Hepatocyte (in vitro differentiated cells): Measurements from ENCODE around the gene RPH3AL. TPM values are rescaled to one million over a fixed set of nuclear protein-coding genes. Genes with fewer than 3 reads are reported as not detected.

ENCODE experiments used
- DNase-seq: peaks from one replicate; pipeline ENCODE4 v3.0.0-alpha.2; 2016; ENCODE audit warnings: low spot score
- H2AFZ ChIP-seq: fragments of 200-600 bp; sonication (generic); 2 replicates; pipeline ENCODE4 v1.6.0; 2016; ENCODE audit warnings: antibody characterized with exemption, mild to moderate bottlenecking
- H3K27ac ChIP-seq: fragments of 200-600 bp; sonication (generic); 2 replicates; pipeline ENCODE4 v1.5.1; 2016; ENCODE audit warnings: mild to moderate bottlenecking
- H3K27me3 ChIP-seq: fragments of 200-600 bp; sonication (generic); 2 replicates; pipeline ENCODE4 v1.6.1; 2016
- H3K36me3 ChIP-seq: fragments of 200-600 bp; sonication (generic); replicated peaks from 2 replicates; pipeline ENCODE4 v1.5.1; 2016; ENCODE audit warnings: low read depth; ENCODE audit not compliant: insufficient read depth
- H3K4me1 ChIP-seq: fragments of 200-600 bp; sonication (generic); 2 replicates; pipeline ENCODE4 v1.5.1; 2016; ENCODE audit warnings: mild to moderate bottlenecking, moderate library complexity; ENCODE audit not compliant: insufficient read depth
- H3K4me2 ChIP-seq: fragments of 200-600 bp; sonication (generic); 2 replicates; pipeline ENCODE4 v1.6.0; 2016
- H3K4me3 ChIP-seq: fragments of 200-600 bp; sonication (generic); 2 replicates; pipeline ENCODE4 v1.5.1; 2016; ENCODE audit warnings: mild to moderate bottlenecking
- H3K79me2 ChIP-seq: fragments of 200-600 bp; sonication (generic); 2 replicates; pipeline ENCODE4 v1.6.0; 2017; ENCODE audit warnings: mild to moderate bottlenecking
- H3K9me2 ChIP-seq: fragments of 200-600 bp; sonication (generic); replicated peaks from 2 replicates; pipeline ENCODE4 v1.6.0; 2017; ENCODE audit warnings: mild to moderate bottlenecking; ENCODE audit not compliant: insufficient read depth
- H3K9me3 ChIP-seq: fragments of 200-600 bp; sonication (generic); 2 replicates; pipeline ENCODE4 v1.5.1; 2016; ENCODE audit warnings: low read depth, mild to moderate bottlenecking
- H4K20me1 ChIP-seq: fragments of 200-600 bp; sonication (generic); 2 replicates; pipeline ENCODE4 v1.6.0; 2016; ENCODE audit warnings: mild to moderate bottlenecking; ENCODE audit not compliant: insufficient read depth, poor library complexity, severe bottlenecking
- EZH2 ChIP-seq: fragments of 200-600 bp; sonication (generic); IDR thresholded peaks from 2 replicates; pipeline ENCODE4 v1.6.1; 2016; ENCODE audit warnings: antibody characterized with exemption, mild to moderate bottlenecking, borderline replicate concordance
- EZH2phosphoT487 ChIP-seq: fragments of 200-600 bp; sonication (generic); IDR thresholded peaks from one replicate; pipeline ENCODE4 v1.6.1; 2018; ENCODE audit warnings: antibody characterized with exemption, mild to moderate bottlenecking, low read depth, moderate library complexity; ENCODE audit not compliant: unreplicated experiment, severe bottlenecking
- WGBS: methylation state at CpG from one replicate; pipeline ENCODE4 v1.1.6; 2016; ENCODE audit warnings: low lambda C conversion rate; ENCODE audit errors: missing lambda C conversion rate; 5-methylcytosine and 5-hydroxymethylcytosine counted together
- polyA plus RNA-seq: library from polyadenylated mRNA; unstranded; fragments of >200 nt; fragmentation: Nextera tagmentation; extraction: Ambion mirVana; gene quantifications from 2 replicates; pipeline ENCODE4 v1.2.1, GENCODE V29; 2016
- total RNA-seq: library from RNA; depleted of rRNA; stranded (reverse); fragments of >200 nt; gene quantifications from 2 replicates; pipeline ENCODE4 v1.2.3, GENCODE V29; 2014
- TF ChIP-seq, protein P1 (sequence below): fragments of 200-600 bp; sonication (generic); IDR thresholded peaks from 2 replicates; pipeline ENCODE4 v1.5.1; 2016; ENCODE audit warnings: antibody characterized with exemption, mild to moderate bottlenecking; ENCODE audit not compliant: poor library complexity

The RPH3AL gene
- total and polyA plus RNA-seq, 2 experiments from 2014 or later, result 7.0 to 7.6 TPM

DNA sequence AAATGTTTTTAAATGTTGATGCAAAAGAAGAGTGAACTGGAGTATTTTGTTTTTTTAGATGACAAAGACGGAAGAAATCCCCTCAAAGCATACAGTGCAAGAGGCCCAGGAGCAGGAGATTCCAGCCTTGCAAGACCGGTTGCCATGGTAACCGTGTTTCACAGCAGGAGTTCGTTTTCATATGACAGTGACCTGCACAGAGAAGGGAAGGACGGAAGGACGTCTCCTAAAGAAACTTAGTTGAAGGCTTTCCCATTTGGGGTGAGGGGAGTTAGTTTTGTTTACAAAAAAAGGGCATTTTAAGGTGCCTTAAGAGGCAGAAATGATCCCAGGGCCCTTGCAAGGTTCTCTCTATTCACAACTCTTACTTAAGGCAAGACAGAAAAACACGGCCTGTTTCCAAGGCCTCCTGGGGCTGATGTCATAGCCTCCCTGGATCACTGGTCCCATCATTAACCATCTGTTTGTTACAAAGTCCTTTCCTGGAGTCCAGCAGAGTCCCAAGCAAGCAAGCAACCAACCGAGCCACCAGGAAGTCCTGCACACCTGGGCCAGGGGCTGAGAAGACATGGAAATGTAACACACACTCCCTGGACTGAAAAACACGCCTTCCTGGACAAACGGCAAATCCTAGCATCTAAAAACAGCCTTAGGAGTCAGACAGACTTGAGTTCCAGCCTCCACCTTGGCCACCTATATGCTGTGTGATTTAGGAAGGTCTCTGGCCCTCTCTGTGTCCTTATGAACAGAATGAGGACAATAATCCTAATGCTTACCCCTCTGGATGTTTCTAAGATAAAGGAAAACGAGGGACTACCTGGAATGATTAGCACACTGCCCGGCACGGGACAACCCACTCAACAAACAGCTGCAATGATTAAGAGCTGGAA, 30.3 kb upstream of the RPH3AL start:
- DNase-seq, result peak; percentile 92
- no peak for TF ChIP-seq EZH2
- no peak for TF ChIP-seq EZH2phosphoT487
- TF ChIP-seq, protein P1, sequence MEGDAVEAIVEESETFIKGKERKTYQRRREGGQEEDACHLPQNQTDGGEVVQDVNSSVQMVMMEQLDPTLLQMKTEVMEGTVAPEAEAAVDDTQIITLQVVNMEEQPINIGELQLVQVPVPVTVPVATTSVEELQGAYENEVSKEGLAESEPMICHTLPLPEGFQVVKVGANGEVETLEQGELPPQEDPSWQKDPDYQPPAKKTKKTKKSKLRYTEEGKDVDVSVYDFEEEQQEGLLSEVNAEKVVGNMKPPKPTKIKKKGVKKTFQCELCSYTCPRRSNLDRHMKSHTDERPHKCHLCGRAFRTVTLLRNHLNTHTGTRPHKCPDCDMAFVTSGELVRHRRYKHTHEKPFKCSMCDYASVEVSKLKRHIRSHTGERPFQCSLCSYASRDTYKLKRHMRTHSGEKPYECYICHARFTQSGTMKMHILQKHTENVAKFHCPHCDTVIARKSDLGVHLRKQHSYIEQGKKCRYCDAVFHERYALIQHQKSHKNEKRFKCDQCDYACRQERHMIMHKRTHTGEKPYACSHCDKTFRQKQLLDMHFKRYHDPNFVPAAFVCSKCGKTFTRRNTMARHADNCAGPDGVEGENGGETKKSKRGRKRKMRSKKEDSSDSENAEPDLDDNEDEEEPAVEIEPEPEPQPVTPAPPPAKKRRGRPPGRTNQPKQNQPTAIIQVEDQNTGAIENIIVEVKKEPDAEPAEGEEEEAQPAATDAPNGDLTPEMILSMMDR, result no peak
- Histone ChIP-seq H3K36me3 (no peaks in the 10 kb centered on the region), H3K4me3 (no peak overlapping the region), H3K9me2 (no peaks in the 10 kb centered on the region), H3K4me2 (peak overlapping the region; percentile 45), H3K27me3 (no peaks in the 10 kb centered on the region), H3K27ac (peak overlapping the region; percentile 70), H3K9me3 (no peaks in the 10 kb centered on the region), H3K79me2 (no peaks in the 10 kb centered on the region), H4K20me1 (no peaks in the 10 kb centered on the region), H2AFZ (no peak overlapping the region), H3K4me1 (peaks cover 30% of the 10 kb centered on the region)
- 50% methylated on average over 13 of the region's 13 CpGs for WGBS

DNA sequence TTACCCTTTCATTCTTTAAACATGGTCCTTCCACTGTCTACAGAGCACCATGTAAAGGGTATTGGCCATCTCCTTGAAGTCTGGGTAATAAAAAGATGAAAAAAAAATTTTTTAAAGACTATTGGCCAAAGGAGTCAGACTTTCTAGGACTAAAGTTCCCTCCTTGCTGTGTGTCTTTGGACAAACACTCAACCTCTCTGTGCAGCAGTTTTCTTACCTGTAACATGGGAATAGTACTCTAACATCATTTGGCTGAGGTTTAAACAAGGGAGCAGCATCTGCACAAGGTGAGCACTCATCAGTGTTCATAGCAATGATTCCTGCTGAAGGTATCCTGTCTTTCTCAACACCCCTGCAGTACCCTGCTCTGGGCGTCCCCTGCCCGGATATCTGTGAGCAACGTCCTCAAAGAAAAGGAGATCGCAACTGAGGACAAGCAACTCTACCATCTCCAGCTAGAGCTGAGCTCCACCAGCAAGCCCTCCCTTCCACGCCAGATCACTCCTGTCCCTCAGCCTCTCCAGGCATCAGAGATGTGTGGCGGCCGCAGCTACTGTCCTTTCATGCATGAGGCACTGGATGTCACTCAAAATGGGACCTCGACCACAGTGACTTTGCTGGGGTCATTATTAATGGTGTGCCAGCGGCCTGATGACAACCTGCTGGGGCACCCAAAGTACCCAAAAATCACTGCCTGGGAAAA, 29.5 kb upstream of the RPH3AL start:
- Histone ChIP-seq H3K27me3 (no peaks in the 10 kb centered on the region), H3K27ac (peak overlapping the region; percentile 70), H3K9me3 (no peaks in the 10 kb centered on the region), H3K4me3 (no peak overlapping the region), H4K20me1 (no peaks in the 10 kb centered on the region), H3K4me1 (peaks cover 38% of the 10 kb centered on the region), H3K4me2 (peak overlapping the region; percentile 45), H3K79me2 (no peaks in the 10 kb centered on the region), H3K9me2 (no peaks in the 10 kb centered on the region), H3K36me3 (no peaks in the 10 kb centered on the region), H2AFZ (no peak overlapping the region)
- no peak for TF ChIP-seq EZH2
- no peak for TF ChIP-seq EZH2phosphoT487
- TF ChIP-seq, protein P1, result no peak
- 74% methylated on average over 9 of the region's 9 CpGs for WGBS
- no peak for DNase-seq

DNA sequence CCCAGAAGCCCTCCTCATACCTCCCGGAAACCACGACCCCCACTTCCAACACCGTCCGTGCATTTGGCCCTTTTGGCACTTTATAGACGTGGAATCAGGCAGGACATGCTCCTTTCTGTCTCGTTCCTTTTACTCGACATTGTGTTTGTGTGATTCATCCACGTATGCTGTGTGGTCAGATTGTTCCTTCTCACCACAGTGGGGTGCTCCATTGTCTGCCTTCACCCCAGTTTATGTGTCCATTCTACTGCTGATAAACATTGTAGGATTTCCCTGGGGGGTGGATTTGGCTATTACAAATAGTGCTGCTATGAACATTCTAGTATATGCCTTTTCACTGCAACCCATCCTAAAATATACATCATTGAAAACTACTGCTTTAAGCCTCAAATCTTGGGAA, 28.9 kb upstream of the RPH3AL start:
- H3K36me3 ChIP-seq, result no peaks in the 10 kb centered on the region
- no peak for TF ChIP-seq EZH2phosphoT487
- no peak for TF ChIP-seq EZH2
- TF ChIP-seq, protein P1, result no peak
- no peak for DNase-seq
- H3K9me2 ChIP-seq, result no peaks in the 10 kb centered on the region
- H3K79me2 ChIP-seq, result no peaks in the 10 kb centered on the region
- H2AFZ ChIP-seq, result no peak overlapping the region
- H3K27ac ChIP-seq, result no peak overlapping the region
- H3K4me3 ChIP-seq, result no peak overlapping the region
- 76% methylated on average over 8 of the region's 8 CpGs for WGBS
- no peaks in the 10 kb centered on the region for H3K9me3 ChIP-seq
- H3K4me2 ChIP-seq, result no peak overlapping the region
- no peaks in the 10 kb centered on the region for H4K20me1 ChIP-seq
- peaks cover 40% of the 10 kb centered on the region for H3K4me1 ChIP-seq
- no peaks in the 10 kb centered on the region for H3K27me3 ChIP-seq
